GM23338 (cell line): Measurements from ENCODE around the gene ZNF525.

Experiments
- CTCF ChIP-seq, 2 experiments: fragments of 200-600 bp in 1 of 2; sonication (generic) in 1 of 2; conservative IDR thresholded peaks; 2 replicates each; pipeline versions ENCODE4 v1.5.1 to v1.6.1; 2016 to 2017; ENCODE audit warnings: antibody characterized with exemption in 2 of 2, low read depth in 2 of 2, mild to moderate bottlenecking in 2 of 2, moderate library complexity in 1 of 2
- EZH2 ChIP-seq: fragments of 200-600 bp; sonication (generic); IDR thresholded peaks from one replicate; pipeline ENCODE4 v1.8.0; 2017; ENCODE audit warnings: antibody characterized with exemption, mild to moderate bottlenecking, low read depth; ENCODE audit not compliant: unreplicated experiment
- EZH2phosphoT487 ChIP-seq: fragments of 200-600 bp; sonication (generic); IDR thresholded peaks from one replicate; pipeline ENCODE4 v1.8.1; 2018; ENCODE audit warnings: antibody characterized with exemption; ENCODE audit not compliant: unreplicated experiment
- JUNB ChIP-seq: IDR thresholded peaks from one replicate; pipeline ENCODE4 v1.6.1; 2016; ENCODE audit warnings: antibody characterized with exemption; ENCODE audit not compliant: unreplicated experiment
- POLR2AphosphoS5 ChIP-seq: IDR thresholded peaks from 2 replicates; pipeline ENCODE4 v1.6.1; 2016; ENCODE audit warnings: antibody characterized with exemption, low read depth
- ZNF114 ChIP-seq: fragments of 250-450 bp; sonication (Bioruptor Pico); IDR thresholded peaks from 2 replicates; pipeline ENCODE4 v1.5.0; 2020; ENCODE audit warnings: mild to moderate bottlenecking, moderate library complexity
- ZNF331 ChIP-seq: fragments of 250-450 bp; sonication (Bioruptor Pico); IDR thresholded peaks from 2 replicates; pipeline ENCODE4 v1.5.0; 2020; ENCODE audit warnings: low read depth, mild to moderate bottlenecking, moderate library complexity

GRCh38 chr19:53388168-53388567 is 22.7 kb downstream of the ZNF525 start:
- TF ChIP-seq EZH2 (no peak), CTCF (conservative IDR thresholded peaks at IDR 0.05; ENCODE audit: low read depth in 2 of 2) (no peak), ZNF331 (CRISPR knock-in tag) (no peak), JUNB (no peak), EZH2phosphoT487 (no peak), POLR2AphosphoS5 (no peak), ZNF114 (CRISPR knock-in tag) (no peak)
